ENCODE results near the gene LINC01488.

GRCh38 chr11:69442807-69443137 lies 38.7 kb upstream of the LINC01488 start:
- TF ChIP-seq CTCF (IDR thresholded peaks at IDR 0.05) (no peak), EZH2 (IDR thresholded peaks at IDR 0.05; ENCODE audit: borderline replicate concordance, insufficient read depth, low read depth, low read length, poor library complexity, severe bottlenecking) (no peak)

Data from B cell (primary cell).